ENCODE data around the gene KRTAP12-1. TPM values are rescaled to one million over a fixed set of nuclear protein-coding genes. Genes with fewer than 3 reads are reported as not detected.

Gene KRTAP12-1
- polyA plus RNA-seq, 3 donors, result not detected

DNA sequence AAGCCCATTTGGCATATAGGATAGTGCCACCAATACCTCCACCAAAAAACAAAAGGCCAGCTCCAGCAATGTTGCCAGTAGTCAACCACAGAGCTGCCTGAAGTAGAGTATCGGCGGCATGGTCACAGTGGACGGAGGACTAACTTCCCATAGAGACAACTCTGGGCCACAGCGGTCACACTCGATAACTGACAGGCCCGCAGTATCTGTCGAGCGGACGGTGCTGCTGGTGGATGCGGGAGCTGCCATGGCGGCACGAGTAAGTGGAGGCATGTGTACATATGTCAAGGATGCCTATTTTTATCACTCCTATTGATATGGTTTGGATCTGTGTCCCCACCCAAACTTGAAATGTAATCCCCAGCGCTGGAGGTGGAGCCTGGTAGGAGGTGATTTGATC lies 4.1 kb downstream of the KRTAP12-1 start:
- Histone ChIP-seq H3K9me3 (replicated peaks in 1 of 2; ENCODE audit: control insufficient read depth in 1 of 2, insufficient read depth in 1 of 2, low read length in 2 of 2) (peaks cover under 1 to 3% of the 10 kb centered on the region in 2 donors), H3K36me3 (replicated peaks in 1 of 2; ENCODE audit: control insufficient read depth in 1 of 2, insufficient read depth in 2 of 2, low read length in 2 of 2) (no peaks in the 10 kb centered on the region), H3K4me2 (replicated peaks; ENCODE audit: extremely low read depth, low read length, poor library complexity, severe bottlenecking) (no peak overlapping the region), H3K9ac (ENCODE audit: insufficient read depth, low read length, poor library complexity, severe bottlenecking) (no peak overlapping the region), H3K27me3 (ENCODE audit: control insufficient read depth in 2 of 2, insufficient read depth in 2 of 2, low read length in 2 of 2) (no peaks in the 10 kb centered on the region), H3K79me2 (ENCODE audit: insufficient read depth, low read length) (no peaks in the 10 kb centered on the region), H3K4me1 (ENCODE audit: control insufficient read depth in 1 of 2, insufficient read depth in 2 of 2, low read length in 2 of 2) (no peaks in the 10 kb centered on the region), H3K4me3 (replicated peaks in 1 of 3; ENCODE audit: low read depth in 2 of 3, low read length in 3 of 3) (no peak overlapping the region), H3K27ac (ENCODE audit: low read depth in 1 of 2, low read length in 2 of 2) (no peak overlapping the region), H2AFZ (ENCODE audit: insufficient read depth, low read depth, low read length, poor library complexity, severe bottlenecking) (no peak overlapping the region), H4K20me1 (ENCODE audit: insufficient read depth, low read length) (no peaks in the 10 kb centered on the region)
- Mint-ChIP-seq H3K36me3 (no peaks in the 10 kb centered on the region), H3K4me3 (no peak overlapping the region), H3K9me3 (peaks cover 6 to 21% (median 10%) of the 10 kb centered on the region in 7 donors), H3K27ac (no peak overlapping the region), H3K27me3 (ENCODE audit: low read depth in 3 of 3) (peaks cover 5 to 17% (median 10%) of the 10 kb centered on the region in 3 donors), H3K4me1 (no peaks in the 10 kb centered on the region)
- no peak for DNase-seq
- intact Hi-C loops (cut with micrococcal nuclease), result no loop called here
- TF ChIP-seq, protein P1, sequence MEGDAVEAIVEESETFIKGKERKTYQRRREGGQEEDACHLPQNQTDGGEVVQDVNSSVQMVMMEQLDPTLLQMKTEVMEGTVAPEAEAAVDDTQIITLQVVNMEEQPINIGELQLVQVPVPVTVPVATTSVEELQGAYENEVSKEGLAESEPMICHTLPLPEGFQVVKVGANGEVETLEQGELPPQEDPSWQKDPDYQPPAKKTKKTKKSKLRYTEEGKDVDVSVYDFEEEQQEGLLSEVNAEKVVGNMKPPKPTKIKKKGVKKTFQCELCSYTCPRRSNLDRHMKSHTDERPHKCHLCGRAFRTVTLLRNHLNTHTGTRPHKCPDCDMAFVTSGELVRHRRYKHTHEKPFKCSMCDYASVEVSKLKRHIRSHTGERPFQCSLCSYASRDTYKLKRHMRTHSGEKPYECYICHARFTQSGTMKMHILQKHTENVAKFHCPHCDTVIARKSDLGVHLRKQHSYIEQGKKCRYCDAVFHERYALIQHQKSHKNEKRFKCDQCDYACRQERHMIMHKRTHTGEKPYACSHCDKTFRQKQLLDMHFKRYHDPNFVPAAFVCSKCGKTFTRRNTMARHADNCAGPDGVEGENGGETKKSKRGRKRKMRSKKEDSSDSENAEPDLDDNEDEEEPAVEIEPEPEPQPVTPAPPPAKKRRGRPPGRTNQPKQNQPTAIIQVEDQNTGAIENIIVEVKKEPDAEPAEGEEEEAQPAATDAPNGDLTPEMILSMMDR (IDR thresholded peaks at IDR 0.05), result no peak
- WGBS (ENCODE audit: insufficient coverage), result 100% methylated on average over 6 of the region's 13 CpGs

GRCh38 chr21:44671911-44672310 lies 10.1 kb downstream of the KRTAP12-1 start:
- TF ChIP-seq, protein P1 (IDR thresholded peaks at IDR 0.05), result no peak
- Histone ChIP-seq H3K79me2 (ENCODE audit: insufficient read depth, low read length) (no peaks in the 10 kb centered on the region), H3K36me3 (replicated peaks in 1 of 2; ENCODE audit: control insufficient read depth in 1 of 2, insufficient read depth in 2 of 2, low read length in 2 of 2) (no peaks in the 10 kb centered on the region), H3K9ac (ENCODE audit: insufficient read depth, low read length, poor library complexity, severe bottlenecking) (no peak overlapping the region), H3K27me3 (ENCODE audit: control insufficient read depth in 2 of 2, insufficient read depth in 2 of 2, low read length in 2 of 2) (no peaks in the 10 kb centered on the region), H3K4me3 (replicated peaks in 1 of 3; ENCODE audit: low read depth in 2 of 3, low read length in 3 of 3) (no peak overlapping the region), H2AFZ (ENCODE audit: insufficient read depth, low read depth, low read length, poor library complexity, severe bottlenecking) (no peak overlapping the region), H3K4me1 (ENCODE audit: control insufficient read depth in 1 of 2, insufficient read depth in 2 of 2, low read length in 2 of 2) (no peaks in the 10 kb centered on the region), H4K20me1 (ENCODE audit: insufficient read depth, low read length) (no peaks in the 10 kb centered on the region), H3K4me2 (replicated peaks; ENCODE audit: extremely low read depth, low read length, poor library complexity, severe bottlenecking) (no peak overlapping the region), H3K27ac (ENCODE audit: low read depth in 1 of 2, low read length in 2 of 2) (no peak overlapping the region), H3K9me3 (replicated peaks in 1 of 2; ENCODE audit: control insufficient read depth in 1 of 2, insufficient read depth in 1 of 2, low read length in 2 of 2) (peaks cover 28 to 33% of the 10 kb centered on the region in 2 donors)
- no peak overlapping the region for H3K4me3 Mint-ChIP-seq
- peaks cover 19 to 46% (median 38%) of the 10 kb centered on the region in 7 donors for H3K9me3 Mint-ChIP-seq
- DNase-seq, result no peak
- intact Hi-C loops (cut with micrococcal nuclease), result no loop called here
- no CpG with 5 or more reads among the region's 1 CpG for WGBS (ENCODE audit: insufficient coverage)
- H3K4me1 Mint-ChIP-seq, result no peaks in the 10 kb centered on the region
- H3K36me3 Mint-ChIP-seq, result no peaks in the 10 kb centered on the region
- H3K27ac Mint-ChIP-seq, result no peak overlapping the region
- peaks cover 6 to 10% (median 9%) of the 10 kb centered on the region in 3 donors for H3K27me3 Mint-ChIP-seq (ENCODE audit: low read depth in 3 of 3)

Data from CD14-positive monocyte (primary cell).